Neural cell (in vitro differentiated cells): ENCODE measurements around the gene ZNF304. TPM values are rescaled to one million over a fixed set of nuclear protein-coding genes. Genes with fewer than 3 reads are reported as not detected.
A peak's percentile ranks its signal among the peaks of the same experiment; 100 is the strongest.

Experiments
- H2AFZ ChIP-seq: fragments of 200-600, 300-800 bp; sonication (generic), shearing (Covaris generic); 2 replicates; pipeline ENCODE4 v1.6.0; 2014; ENCODE audit warnings: low read depth, mild to moderate bottlenecking, antibody characterized with exemption, low read length, moderate library complexity
- H3F3A ChIP-seq: fragments of 200-600 bp; shearing (Covaris generic); 2 replicates; pipeline ENCODE4 v1.6.1; 2016; ENCODE audit warnings: mild to moderate bottlenecking, moderate library complexity, mixed read lengths, antibody characterized with exemption, low read length; ENCODE audit not compliant: insufficient read depth, poor library complexity, severe bottlenecking
- H3K27ac ChIP-seq: fragments of 200-600, 300-800 bp; sonication (generic), shearing (Covaris generic); 2 replicates; pipeline ENCODE4 v1.5.1; 2014; ENCODE audit warnings: mild to moderate bottlenecking, low read length, moderate library complexity
- H3K27me3 ChIP-seq: fragments of 300-800, 200-600 bp; sonication (generic), shearing (Covaris generic); 2 replicates; pipeline ENCODE4 v1.6.0; 2014; ENCODE audit warnings: mild to moderate bottlenecking, low read depth, low read length, moderate library complexity; ENCODE audit not compliant: insufficient read depth
- H3K36me3 ChIP-seq: fragments of 300-800, 200-600 bp; sonication (generic), shearing (Covaris generic); 2 replicates; pipeline ENCODE4 v1.5.1; 2014; ENCODE audit warnings: mild to moderate bottlenecking, antibody characterized with exemption, low read length, moderate library complexity; ENCODE audit not compliant: insufficient read depth
- H3K4me2 ChIP-seq: fragments of 300-800, 200-600 bp; sonication (generic), shearing (Covaris generic); 2 replicates; pipeline ENCODE4 v1.6.0; 2014; ENCODE audit warnings: mild to moderate bottlenecking, low read length
- H3K4me3 ChIP-seq: fragments of 300-800, 200-600 bp; sonication (generic), shearing (Covaris generic); 2 replicates; pipeline ENCODE4 v1.5.1; 2014; ENCODE audit warnings: mild to moderate bottlenecking, low read length, moderate library complexity
- H3K79me2 ChIP-seq: fragments of 200-600 bp; shearing (Covaris generic); replicated peaks from 2 replicates; pipeline ENCODE4 v1.6.0; 2014; ENCODE audit warnings: mild to moderate bottlenecking, low read length, moderate library complexity; ENCODE audit not compliant: insufficient read depth
- H3K9ac ChIP-seq: fragments of 300-800, 200-600 bp; sonication (generic), shearing (Covaris generic); 2 replicates; pipeline ENCODE4 v1.6.1; 2016; ENCODE audit warnings: mild to moderate bottlenecking, low read length, mixed read lengths
- H3K9me2 ChIP-seq: fragments of 200-600 bp; shearing (Covaris generic); 2 replicates; pipeline ENCODE4 v1.6.1; 2016; ENCODE audit warnings: mild to moderate bottlenecking, low read length, mixed read lengths; ENCODE audit not compliant: insufficient read depth
- H3K9me3 ChIP-seq: fragments of 200-600, 300-800 bp; sonication (generic), shearing (Covaris generic); 2 replicates; pipeline ENCODE4 v1.6.1; 2016; ENCODE audit warnings: mild to moderate bottlenecking, mixed run types, low read length, moderate library complexity, mixed read lengths
- H4K20me1 ChIP-seq: fragments of 200-600 bp; shearing (Covaris generic); 2 replicates; pipeline ENCODE4 v1.6.1; 2016; ENCODE audit warnings: mild to moderate bottlenecking, mixed run types; ENCODE audit not compliant: insufficient read depth
- CTCF ChIP-seq: fragments of 450-650 bp; IDR thresholded peaks from 2 replicates; pipeline ENCODE4 v1.5.1; 2014; ENCODE audit warnings: antibody characterized with exemption, mild to moderate bottlenecking, moderate library complexity; ENCODE audit not compliant: poor library complexity, severe bottlenecking
- EP300 ChIP-seq: fragments of 450-650 bp; conservative IDR thresholded peaks from 2 replicates; pipeline ENCODE4 v1.6.1; 2014; ENCODE audit warnings: antibody characterized with exemption, mild to moderate bottlenecking, moderate library complexity; ENCODE audit not compliant: poor library complexity, severe bottlenecking
- EZH2 ChIP-seq: fragments of 200-600, 300-800 bp; shearing (Covaris generic), sonication (generic); IDR thresholded peaks from 2 replicates; pipeline ENCODE4 v1.6.1; 2014; ENCODE audit warnings: antibody characterized with exemption, low read length, borderline replicate concordance, mild to moderate bottlenecking; ENCODE audit not compliant: insufficient read depth, poor library complexity, severe bottlenecking
- MXI1 ChIP-seq: fragments of 450-650 bp; conservative IDR thresholded peaks from 2 replicates; pipeline ENCODE4 v1.6.1; 2014; ENCODE audit warnings: antibody characterized with exemption, mild to moderate bottlenecking; ENCODE audit not compliant: poor library complexity, severe bottlenecking
- RAD21 ChIP-seq: fragments of 450-650 bp; conservative IDR thresholded peaks from 2 replicates; pipeline ENCODE4 v1.6.1; 2014; ENCODE audit warnings: antibody characterized with exemption, mild to moderate bottlenecking, moderate library complexity
- REST ChIP-seq: IDR thresholded peaks from 2 replicates; pipeline ENCODE4 v1.6.1; 2012; ENCODE audit warnings: borderline replicate concordance
- SMC3 ChIP-seq: fragments of 450-650 bp; conservative IDR thresholded peaks from 2 replicates; pipeline ENCODE4 v1.6.1; 2014; ENCODE audit warnings: antibody characterized with exemption, mild to moderate bottlenecking, moderate library complexity; ENCODE audit not compliant: poor library complexity
- TAF1 ChIP-seq: IDR thresholded peaks from 2 replicates; pipeline ENCODE4 v1.6.1; 2012; ENCODE audit warnings: low read depth
- polyA plus RNA-seq: library from polyadenylated mRNA; depleted of rRNA; stranded (reverse); fragments of >200 nt; gene quantifications from 2 replicates; pipeline ENCODE4 v1.2.3, GENCODE V29; 2014

The ZNF304 gene
- polyA plus RNA-seq, 1 donor from 2014 or later, result 20.6 TPM

DNA sequence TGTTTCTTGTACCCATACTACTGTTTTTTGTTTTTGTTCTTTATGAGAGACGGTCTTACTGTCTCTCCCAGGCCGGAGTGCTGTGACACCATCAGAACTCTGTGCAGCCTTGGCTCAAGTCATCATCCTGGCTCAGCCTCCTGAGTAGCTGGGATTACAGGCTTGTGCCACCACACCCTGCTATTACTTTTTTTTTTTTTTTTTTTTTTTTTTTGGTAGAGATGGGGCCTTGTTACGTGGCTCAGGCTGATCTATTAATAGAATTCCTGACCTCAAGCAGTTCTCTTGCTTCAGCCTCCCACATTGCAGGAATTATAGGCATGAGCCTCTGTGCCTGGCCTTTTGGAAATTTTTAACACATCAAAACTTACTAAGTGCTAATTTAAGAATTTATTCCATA is 2.9 kb upstream of the ZNF304 start:
- H3K4me2 ChIP-seq, result no peak overlapping the region
- peaks cover 4% of the 10 kb centered on the region for H4K20me1 ChIP-seq
- H3K36me3 ChIP-seq, result no peaks in the 10 kb centered on the region
- H3K9me2 ChIP-seq, result no peaks in the 10 kb centered on the region
- H3F3A ChIP-seq, result no peaks in the 10 kb centered on the region
- no peak for TF ChIP-seq EP300
- TF ChIP-seq SMC3, result no peak
- TF ChIP-seq TAF1, result no peak
- no peak for TF ChIP-seq RAD21
- TF ChIP-seq MXI1, result no peak
- TF ChIP-seq CTCF, result no peak
- no peak for TF ChIP-seq EZH2
- TF ChIP-seq REST, result no peak
- no peak overlapping the region for H2AFZ ChIP-seq
- no peak overlapping the region for H3K4me3 ChIP-seq
- no peaks in the 10 kb centered on the region for H3K27me3 ChIP-seq
- no peak overlapping the region for H3K9ac ChIP-seq
- no peaks in the 10 kb centered on the region for H3K9me3 ChIP-seq
- H3K27ac ChIP-seq, result no peak overlapping the region
- peaks cover 20% of the 10 kb centered on the region for H3K79me2 ChIP-seq

DNA sequence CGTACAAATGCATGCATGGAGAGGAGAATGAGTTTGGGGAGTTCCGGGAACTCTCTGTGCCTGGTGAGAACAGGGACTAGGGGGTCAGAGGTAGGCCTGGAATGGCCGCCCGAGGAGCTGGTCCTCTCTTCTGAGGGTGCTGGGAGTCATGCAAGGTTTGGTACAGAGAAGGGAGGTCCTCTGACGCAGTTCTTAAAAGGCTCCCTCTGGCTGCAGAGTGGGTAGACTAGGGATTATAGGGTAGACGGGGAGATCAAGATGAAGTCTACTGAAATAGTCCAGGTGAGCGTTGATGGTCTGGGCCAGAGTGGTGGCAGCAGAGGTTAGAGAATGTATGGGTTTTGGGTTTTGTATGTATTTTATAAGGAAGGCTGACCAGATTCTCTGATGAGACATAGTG is 796 bp downstream of the ZNF304 start:
- Histone ChIP-seq H3K4me2 (peak overlapping the region; percentile 98), H3K9me2 (no peaks in the 10 kb centered on the region), H3K9ac (peak overlapping the region; percentile 95), H3K27ac (peak overlapping the region; percentile 81), H4K20me1 (peaks cover 4% of the 10 kb centered on the region), H3K27me3 (no peaks in the 10 kb centered on the region), H3K79me2 (peaks cover 25% of the 10 kb centered on the region), H3K4me3 (peak overlapping the region; percentile 93), H3K36me3 (no peaks in the 10 kb centered on the region), H2AFZ (no peak overlapping the region), H3F3A (no peaks in the 10 kb centered on the region), H3K9me3 (no peaks in the 10 kb centered on the region)
- TF ChIP-seq EP300 (no peak), EZH2 (no peak), CTCF (peak; percentile 7)
